Endothelial cell of umbilical vein (primary cell): ENCODE results near the gene NPTN. TPM values are rescaled to one million over a fixed set of nuclear protein-coding genes. Genes with fewer than 3 reads are reported as not detected.

Experiments
- BruUV-seq: library from RNA; stranded (reverse); fragments of 400-500 nt; replicated peaks from 2 replicates; lab custom pipeline; 2021; lab: Mats Ljungman, UMichigan
- CTCF ChIA-PET: fragments of 300-600, 350-600 bp; sonication (Branson Sonifier 250); formaldehyde crosslinking; loops from one replicate; lab custom pipeline; 2021; ENCODE audit warnings: antibody characterized with exemption, inconsistent platforms; lab: Charles Lee
- POLR2A ChIA-PET: fragments of 300-600, 350-600 bp; sonication (Branson Sonifier 250); formaldehyde crosslinking; loops from one replicate; lab custom pipeline; 2021; ENCODE audit warnings: antibody characterized with exemption, inconsistent platforms; lab: Charles Lee
- DNase-seq: peaks from one replicate; pipeline ENCODE4 v3.0.0-alpha.2; 2011; ENCODE audit warnings: low read depth, low spot score
- FAIRE-seq: peaks from 2 replicates; lab custom pipeline; 2011; peaks lifted over from hg19 to GRCh38; lab: Jason Lieb, UNC
- H2AFZ ChIP-seq: 2 replicates; pipeline ENCODE4 v1.6.0; 2012; ENCODE audit warnings: low read depth, low read length, control low read depth, inconsistent platforms
- H3K27ac ChIP-seq: 2 replicates; pipeline ENCODE4 v1.5.1; 2011; ENCODE audit warnings: low read depth, mild to moderate bottlenecking, control low read depth, low read length, moderate library complexity; ENCODE audit not compliant: insufficient read depth
- H3K27me3 ChIP-seq, 2 experiments: 2 replicates each; pipeline versions ENCODE4 v1.6.0 to v1.6.1; 2011; ENCODE audit warnings: low read length in 2 of 2, mixed read lengths in 1 of 2; ENCODE audit not compliant: control insufficient read depth in 2 of 2, insufficient read depth in 2 of 2
- H3K36me3 ChIP-seq, 2 experiments: 2 replicates in 1 of 2; 3 replicates in 1 of 2; pipeline ENCODE4 v1.5.1; 2011; ENCODE audit warnings: low read length in 2 of 2, mild to moderate bottlenecking in 1 of 2, moderate library complexity in 1 of 2; ENCODE audit not compliant: control insufficient read depth in 2 of 2, insufficient read depth in 2 of 2; ENCODE audit errors: extremely low read depth in 1 of 2
- H3K4me1 ChIP-seq: 3 replicates; pipeline ENCODE4 v1.5.1; 2011; ENCODE audit warnings: mild to moderate bottlenecking, low read length; ENCODE audit not compliant: control insufficient read depth, insufficient read depth; ENCODE audit errors: extremely low read depth
- H3K4me2 ChIP-seq: 2 replicates; pipeline ENCODE4 v1.6.1; 2011; ENCODE audit warnings: low read length, control low read depth, mixed read lengths; ENCODE audit not compliant: insufficient read depth
- H3K4me3 ChIP-seq, 3 experiments: fragments of 200-600 bp in 1 of 3; sonication (generic), shearing (Covaris generic) in 1 of 3; replicated peaks in 1 of 3; 2 replicates each; pipeline ENCODE4 v1.5.1; 2011 to 2016; ENCODE audit warnings: control low read depth in 3 of 3, low read length in 3 of 3, mild to moderate bottlenecking in 2 of 3, inconsistent platforms in 1 of 3, low read depth in 1 of 3, moderate library complexity in 1 of 3; ENCODE audit not compliant: insufficient read depth in 1 of 3
- H3K79me2 ChIP-seq: 2 replicates; pipeline ENCODE4 v1.6.0; 2012; ENCODE audit warnings: low read length, inconsistent platforms; ENCODE audit not compliant: control insufficient read depth, insufficient read depth
- H3K9ac ChIP-seq: replicated peaks from 2 replicates; pipeline ENCODE3; 2011; ENCODE audit warnings: low read length, control low read depth; ENCODE audit not compliant: insufficient read depth; ENCODE audit errors: extremely low read depth
- H3K9me1 ChIP-seq: replicated peaks from 3 replicates; pipeline ENCODE4 v1.6.0; 2011; ENCODE audit warnings: mild to moderate bottlenecking, low read length; ENCODE audit not compliant: control insufficient read depth, insufficient read depth; ENCODE audit errors: extremely low read depth
- H3K9me3 ChIP-seq: replicated peaks from 2 replicates; pipeline ENCODE4 v1.5.1; 2012; ENCODE audit warnings: low read length, inconsistent platforms; ENCODE audit not compliant: control insufficient read depth, insufficient read depth
- H4K20me1 ChIP-seq: replicated peaks from 2 replicates; pipeline ENCODE3; 2011; ENCODE audit warnings: mild to moderate bottlenecking, low read length; ENCODE audit not compliant: control insufficient read depth, insufficient read depth; ENCODE audit errors: extremely low read depth
- CTCF ChIP-seq, 2 donors: IDR thresholded peaks; 1 replicate in 1 of 2; 2 replicates in 1 of 2; pipeline ENCODE4 v1.5.1; 2011; ENCODE audit warnings: low read length in 2 of 2, mild to moderate bottlenecking in 2 of 2, moderate library complexity in 2 of 2, control low read depth in 1 of 2, inconsistent platforms in 1 of 2, low read depth in 1 of 2; ENCODE audit not compliant: insufficient read depth in 1 of 2; ENCODE audit errors: extremely low read depth in 1 of 2
- EZH2 ChIP-seq: IDR thresholded peaks from 2 replicates; pipeline ENCODE4 v1.6.1; 2012; ENCODE audit warnings: borderline replicate concordance, low read depth, mild to moderate bottlenecking, moderate library complexity, low read length, inconsistent platforms; ENCODE audit not compliant: severe bottlenecking
- FOS ChIP-seq: IDR thresholded peaks from 2 replicates; pipeline ENCODE4 v1.6.1; 2011; ENCODE audit warnings: mild to moderate bottlenecking, low read length, moderate library complexity, borderline replicate concordance; ENCODE audit not compliant: insufficient read depth
- GATA2 ChIP-seq: IDR thresholded peaks from 2 replicates; pipeline ENCODE4 v1.7.0; 2011; ENCODE audit warnings: low read depth, mild to moderate bottlenecking, moderate library complexity, mixed read lengths, low read length; ENCODE audit not compliant: insufficient read length, insufficient read depth
- JUN ChIP-seq: IDR thresholded peaks from 2 replicates; pipeline ENCODE4 v1.6.1; 2011; ENCODE audit warnings: borderline replicate concordance, low read depth; ENCODE audit not compliant: insufficient read length, insufficient read depth
- MAX ChIP-seq: IDR thresholded peaks from 2 replicates; pipeline ENCODE4 v1.6.1; 2011; ENCODE audit not compliant: insufficient read depth, insufficient read length
- MYC ChIP-seq: IDR thresholded peaks from one replicate; pipeline ENCODE4 v1.6.1; 2011; ENCODE audit warnings: mild to moderate bottlenecking, low read depth, low read length
- POLR2A ChIP-seq: IDR thresholded peaks from 2 replicates; pipeline ENCODE4 v1.6.1; 2012; ENCODE audit warnings: low read depth, mild to moderate bottlenecking, control low read depth, low read length
- POLR2AphosphoS5 ChIP-seq: IDR thresholded peaks from 2 replicates; pipeline ENCODE4 v1.6.1; 2012; ENCODE audit warnings: low read depth, mild to moderate bottlenecking, control low read depth, low read length, moderate library complexity; ENCODE audit not compliant: insufficient read depth
- dilution Hi-C: fragments of 300-500 bp; cut with MboI; formaldehyde crosslinking; loops from one replicate; pipeline ENCODE4 v1.15.0; 2019; ENCODE audit warnings: low sequenced_read_pairs; ENCODE audit not compliant: extremely low pct_ligation_motif_present
- intact Hi-C: fragments of 100-400 bp; cut with micrococcal nuclease; formaldehyde crosslinking; loops from one replicate; pipeline ENCODE4 v1.10.0; 2022
- polyA plus RNA-seq, 4 experiments: library from polyadenylated mRNA; depleted of rRNA in 3 of 4; stranded (reverse) in 3 of 4; unstranded in 1 of 4; fragments of >200 nt; gene quantifications; 2 replicates each; pipeline versions ENCODE4 v1.2.1 to v1.2.3, GENCODE V29; 2011 to 2012; ENCODE audit warnings: missing spikeins in 1 of 4
- total RNA-seq: library from RNA; stranded (reverse); gene quantifications from 2 replicates; pipeline ENCODE4 v1.2.3, GENCODE V29; 2021

NPTN gene
- total and polyA plus RNA-seq, 2 donors (not counting 3 experiments of a cell fraction or from before 2014, with no cell fraction given): 77.4 to 81.3 TPM

GRCh38 chr15:73678498-73678897 lies 45.3 kb upstream of the NPTN start:
- ChIA-PET CTCF (interaction anchor here (0.9 to 10.8 kb wide), 9 partner anchors 8 to 118 kb away, joined by 3 to 368 read pairs (median 33); partner anchors contain the start of gene NPTN), POLR2A (no interaction called here)
- DNase-seq (no peak), FAIRE-seq (no peak)
- no peak overlapping the region for H3K9ac ChIP-seq
- H2AFZ ChIP-seq: no peak overlapping the region
- no peaks in the 10 kb centered on the region for H4K20me1 ChIP-seq
- no peaks in the 10 kb centered on the region for H3K9me3 ChIP-seq
- H3K27ac ChIP-seq: no peak overlapping the region
- no peak overlapping the region for H3K4me3 ChIP-seq
- H3K79me2 ChIP-seq: no peaks in the 10 kb centered on the region
- H3K27me3 ChIP-seq: peaks cover 7 to 19% of the 10 kb centered on the region in 2 experiments
- H3K9me1 ChIP-seq: no peaks in the 10 kb centered on the region
- dilution Hi-C loops (no loop called here), intact Hi-C loops (no loop called here)
- H3K4me2 ChIP-seq: no peak overlapping the region
- H3K36me3 ChIP-seq: no peaks in the 10 kb centered on the region
- TF ChIP-seq POLR2AphosphoS5: no peak
- TF ChIP-seq MYC: no peak
- no peak for TF ChIP-seq POLR2A
- TF ChIP-seq GATA2: no peak
- TF ChIP-seq JUN: no peak
- no peak for TF ChIP-seq FOS
- no peak for TF ChIP-seq MAX
- TF ChIP-seq EZH2: no peak
- no peak for TF ChIP-seq CTCF (IDR thresholded peaks at IDR 0.05; ENCODE audit: extremely low read depth in 1 of 2, insufficient read depth in 1 of 2, low read depth in 1 of 2, low read length in 2 of 2)
- no TSS peak for BruUV-seq
- peaks cover under 1% of the 10 kb centered on the region for H3K4me1 ChIP-seq
